GM19328 (cell line): ENCODE data around the gene DHRSX.
"Not testable (repeated sequence)": the region's sequence is repeated elsewhere in the genome, so short reads cannot be mapped to it uniquely, and the experiment has no call there.

ENCODE experiments used
- ATAC-seq: cut with Tn5 transposase; IDR thresholded peaks from one replicate; pipeline ENCODE4 v1.9.1; 2021; ENCODE audit warnings: mild to moderate bottlenecking, moderate library complexity; ENCODE audit not compliant: unreplicated experiment

DHRSX gene

GRCh38 chrX:2325076-2325784 lies 175.5 kb downstream of the DHRSX start:
- no peak for ATAC-seq

- ATAC-seq: no peak
Observed at GRCh38 chrX:2324151-2324550, 176.6 kb downstream of the DHRSX start.

GRCh38 chrX:2321411-2321810 lies 179.4 kb downstream of the DHRSX start:
- ATAC-seq: no peak

- no peak for ATAC-seq
Observed at GRCh38 chrX:2320580-2321327, 180.0 kb downstream of the DHRSX start.

GRCh38 chrX:2320089-2320488 lies 180.7 kb downstream of the DHRSX start:
- ATAC-seq: no peak

DNA sequence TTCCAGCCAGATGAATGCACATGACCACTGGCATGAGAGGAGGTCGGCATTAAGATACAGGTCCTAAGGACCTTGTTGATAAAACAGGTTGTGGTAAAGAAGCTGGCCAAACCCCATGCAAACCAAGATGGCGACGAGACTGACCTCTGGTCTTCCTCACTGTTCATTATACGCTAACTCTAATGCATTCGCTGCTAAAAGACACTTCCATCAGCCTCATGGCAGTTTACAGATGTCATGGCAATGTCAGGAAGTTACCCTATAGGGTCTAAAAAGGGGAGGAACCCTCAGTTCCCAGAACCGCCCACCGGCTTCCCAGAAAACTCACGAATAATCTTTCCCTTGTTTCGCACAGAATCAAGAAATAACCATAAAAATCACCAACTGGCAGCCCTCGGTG lies 182.4 kb downstream of the DHRSX start:
- ATAC-seq: no peak

DNA sequence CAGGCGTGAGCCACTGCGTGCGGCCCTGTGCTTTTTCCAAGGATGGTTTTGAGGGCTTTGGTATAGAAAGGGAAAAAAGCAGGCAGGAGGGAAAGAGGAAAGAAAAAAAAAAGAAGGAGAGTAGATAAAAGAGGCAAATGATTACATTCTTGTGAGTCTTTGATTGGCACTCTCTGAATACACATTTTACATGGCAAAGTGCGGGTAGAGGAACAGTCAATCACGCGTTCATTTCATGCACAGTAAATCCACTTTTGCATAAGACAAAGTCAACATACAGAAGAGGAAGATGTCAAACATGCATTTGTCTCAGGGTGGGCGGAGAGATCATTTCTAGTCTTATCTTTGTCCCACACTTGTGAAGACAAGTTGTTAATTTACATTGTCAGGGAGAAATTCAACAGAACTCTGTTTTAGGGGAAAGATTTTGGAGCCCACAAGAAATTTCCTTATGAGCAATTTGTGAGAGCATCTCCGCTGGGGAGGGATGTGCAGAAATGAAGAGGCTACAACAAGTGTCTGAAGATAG lies 183.2 kb downstream of the DHRSX start:
- ATAC-seq: no peak

- ATAC-seq: no peak
Observed at GRCh38 chrX:2316534-2316933, 184.2 kb downstream of the DHRSX start.

DNA sequence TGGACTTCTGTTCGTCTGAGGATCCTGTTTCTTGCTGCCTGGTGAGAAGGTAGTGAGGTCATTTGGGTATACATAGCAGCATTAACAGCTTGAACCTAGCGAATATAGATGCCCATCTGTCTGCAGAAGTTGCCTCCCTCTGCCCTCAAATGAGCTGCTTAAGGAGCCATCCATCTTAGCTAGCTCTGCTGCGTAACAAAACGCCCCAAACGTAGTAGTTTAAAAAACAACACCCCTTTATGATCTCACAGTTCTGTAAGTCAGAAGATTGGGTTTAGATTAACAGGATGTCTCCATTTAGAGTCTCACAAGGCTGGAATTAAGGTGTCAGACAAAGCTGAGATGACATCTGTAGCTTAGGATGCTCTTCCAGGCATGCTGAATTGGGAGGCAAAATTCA lies 185.3 kb downstream of the DHRSX start:
- no peak for ATAC-seq

DNA sequence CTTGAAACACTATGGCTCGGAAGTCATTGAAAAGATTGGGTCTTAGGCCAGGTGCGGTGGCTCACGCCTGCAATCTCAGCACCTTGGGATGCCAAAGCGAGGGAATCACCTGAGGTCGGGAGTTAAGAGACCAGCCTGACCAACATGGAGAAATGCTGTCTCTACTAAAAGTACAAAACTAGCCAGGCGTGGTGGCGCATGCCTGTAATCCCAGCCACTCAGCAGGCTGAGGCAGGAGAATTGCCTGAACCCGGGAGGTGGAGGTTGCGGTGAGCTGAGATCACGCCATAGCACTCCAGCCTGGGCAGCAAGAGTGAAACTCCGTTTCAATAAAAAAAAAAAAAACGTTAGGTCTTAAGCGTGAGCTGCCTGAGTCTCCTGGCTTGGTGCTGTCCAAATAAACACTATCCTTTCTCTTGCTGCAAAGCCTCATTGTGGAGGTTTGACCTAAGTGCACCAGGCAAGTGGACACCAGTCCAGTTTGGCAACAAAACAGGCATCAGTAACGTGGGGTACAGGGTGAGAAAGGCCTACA lies 185.9 kb downstream of the DHRSX start:
- no peak for ATAC-seq

DNA sequence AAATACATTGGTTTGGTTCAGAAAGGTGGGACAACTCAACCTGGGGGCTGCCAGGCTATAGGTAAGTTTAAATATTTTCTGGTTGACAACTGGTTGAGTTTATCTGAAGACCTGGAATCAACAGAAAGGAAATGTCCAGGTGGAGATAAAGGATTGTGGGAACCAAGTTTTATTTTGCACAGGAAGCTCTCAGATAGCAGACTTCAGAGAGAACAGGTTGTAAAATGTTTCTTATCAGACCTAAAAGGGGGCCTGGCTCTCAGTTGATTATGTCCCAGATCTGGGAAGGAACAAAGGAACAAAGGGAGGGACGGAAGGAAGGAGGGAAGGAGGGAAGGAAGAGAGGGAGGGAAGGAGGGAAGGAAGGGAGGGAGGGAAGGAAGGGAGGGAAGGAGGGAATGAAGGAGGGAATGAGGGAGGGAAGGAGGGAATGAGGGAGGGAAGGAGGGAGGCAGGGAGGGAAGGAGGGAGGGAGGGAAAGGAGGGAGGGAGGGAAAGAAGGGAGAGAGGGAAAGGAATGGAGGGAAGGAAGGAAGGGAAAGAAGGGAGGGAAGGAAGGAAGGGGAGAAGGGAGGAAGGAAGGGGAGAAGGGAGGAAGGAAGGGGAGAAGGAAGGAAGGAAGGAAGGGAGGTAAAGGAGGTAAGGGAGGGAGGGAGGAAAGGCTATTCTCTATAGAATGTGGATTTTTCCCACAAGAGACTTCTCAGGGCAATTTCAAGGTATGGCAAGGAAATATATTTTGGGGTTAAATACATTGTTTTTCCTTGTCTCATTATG lies 186.7 kb downstream of the DHRSX start:
- no peak for ATAC-seq

DNA sequence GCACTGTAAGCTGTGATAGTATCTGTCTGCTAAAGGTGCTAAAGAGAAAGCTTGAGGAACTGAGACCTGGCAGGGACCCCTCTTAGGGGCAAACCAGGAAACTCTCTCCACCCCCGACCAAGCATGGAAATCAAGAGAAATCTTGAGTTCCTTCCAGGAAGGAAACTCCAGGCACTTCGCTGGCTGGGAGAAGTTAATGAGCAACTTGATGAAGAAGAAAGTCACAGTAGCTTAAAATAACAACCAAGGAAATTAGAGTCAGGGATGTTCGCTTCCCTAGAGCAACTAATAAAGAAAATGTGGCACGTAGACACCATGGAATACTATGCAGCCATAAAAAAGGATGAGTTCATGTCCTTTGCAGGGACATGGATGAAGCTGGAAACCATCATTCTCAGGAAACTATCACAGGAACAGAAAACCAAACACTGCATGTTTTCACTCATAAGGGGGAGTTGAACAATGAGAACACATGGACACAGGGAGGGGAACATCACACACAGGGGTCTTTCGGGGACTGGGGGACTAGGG lies 188.7 kb downstream of the DHRSX start:
- ATAC-seq: not testable (repeated sequence)

- no peak for ATAC-seq
Observed at GRCh38 chrX:2311501-2311900, 189.3 kb downstream of the DHRSX start.

- ATAC-seq: no peak
Observed at GRCh38 chrX:2301901-2302300, 198.9 kb downstream of the DHRSX start.

DNA sequence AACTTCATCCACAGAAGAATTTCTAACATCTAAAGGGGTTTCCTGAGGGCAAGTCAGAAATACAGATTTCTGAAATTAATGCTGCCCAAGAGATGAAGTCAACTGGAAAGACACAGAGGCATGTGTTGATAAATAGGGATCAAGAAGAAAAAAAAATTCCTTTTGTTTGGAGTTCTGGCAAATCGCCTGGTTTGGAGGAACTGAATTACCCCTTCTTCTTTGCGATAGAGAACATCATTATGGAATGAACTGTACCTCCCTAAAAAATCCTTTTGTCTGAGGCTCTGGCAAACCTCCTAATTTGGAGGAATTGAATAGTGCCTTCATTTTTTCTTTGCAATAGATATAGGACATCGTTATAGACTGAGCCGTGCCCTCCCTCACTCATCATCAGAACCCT lies 200.9 kb downstream of the DHRSX start:
- no peak for ATAC-seq

- ATAC-seq: no peak
Observed at GRCh38 chrX:2286731-2287130, 214.0 kb downstream of the DHRSX start.

DNA sequence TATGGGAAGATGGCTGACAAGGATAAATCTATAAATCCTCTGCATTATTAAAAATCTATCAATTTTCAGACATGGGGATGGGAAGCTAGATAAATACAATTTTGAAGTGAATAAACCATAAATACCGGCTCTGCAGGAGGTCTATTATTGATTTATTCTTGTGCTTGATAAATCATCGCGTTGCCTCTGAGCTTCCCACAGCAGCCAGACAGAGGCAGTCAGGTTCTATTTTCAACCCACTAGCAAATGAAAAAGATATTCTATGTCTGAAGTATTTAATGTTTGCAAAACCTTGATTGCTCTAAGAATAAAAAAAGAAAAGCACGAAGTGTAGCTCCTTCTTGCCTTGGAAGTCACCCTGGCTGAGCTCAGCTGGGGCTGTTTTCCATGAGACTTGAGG lies 216.2 kb downstream of the DHRSX start:
- ATAC-seq: no peak

DNA sequence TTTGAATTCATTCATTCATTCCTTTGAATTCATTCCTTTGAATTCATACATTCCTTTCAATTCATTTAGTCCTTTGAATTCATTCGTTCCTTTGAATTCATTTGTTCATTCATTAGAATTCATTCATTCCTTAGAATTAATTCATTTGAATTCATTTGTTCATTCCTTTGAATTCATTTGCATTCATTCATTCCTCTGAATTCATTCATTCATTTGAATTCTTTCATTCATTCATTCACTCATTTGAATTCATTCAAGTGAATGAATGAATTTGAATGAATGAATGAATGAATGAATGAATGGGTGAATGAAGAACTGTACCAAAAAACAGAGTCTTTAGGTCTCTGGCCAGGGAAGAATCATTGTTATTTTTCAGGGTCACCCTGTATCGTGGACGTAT lies 216.6 kb downstream of the DHRSX start:
- ATAC-seq: no peak

DNA sequence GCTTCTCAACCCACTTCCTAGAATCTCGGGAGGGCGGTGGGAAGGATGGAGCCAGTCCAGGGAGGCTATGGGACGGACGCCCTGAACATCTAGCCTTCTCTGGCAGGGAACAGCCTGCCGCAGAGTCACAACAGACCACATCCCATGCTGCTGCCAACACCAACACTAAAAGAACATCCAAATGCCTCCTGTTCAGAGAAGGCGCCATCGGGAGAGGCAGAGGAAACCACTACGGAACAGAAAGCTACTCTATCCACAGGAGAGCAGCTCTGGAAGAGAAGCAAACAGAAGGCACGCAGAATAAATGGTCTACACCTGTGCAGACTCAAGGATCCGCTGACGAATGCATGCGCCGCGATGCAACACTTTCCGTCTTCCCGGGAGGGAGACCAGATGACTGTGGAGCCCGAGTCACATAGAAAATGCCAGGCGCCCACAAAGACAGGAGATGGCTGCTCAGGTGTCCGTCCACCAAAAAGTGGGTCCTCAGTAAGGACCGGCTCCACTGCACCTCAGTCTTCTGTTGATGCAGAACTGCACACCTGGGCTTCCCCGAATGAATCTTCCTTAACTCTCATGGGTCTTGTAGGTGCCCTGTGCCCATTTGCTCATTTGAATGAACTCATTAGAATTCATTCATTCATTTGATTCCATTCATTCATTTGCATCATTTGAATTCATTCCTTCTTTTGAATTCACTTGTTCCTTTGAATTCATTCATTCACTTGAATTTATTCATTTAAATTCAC lies 217.5 kb downstream of the DHRSX start:
- ATAC-seq: no peak

GRCh38 chrX:2282490-2283090 lies 218.2 kb downstream of the DHRSX start:
- no peak for ATAC-seq
